ENCODE data around the gene TBC1D21.

The TBC1D21 gene

DNA sequence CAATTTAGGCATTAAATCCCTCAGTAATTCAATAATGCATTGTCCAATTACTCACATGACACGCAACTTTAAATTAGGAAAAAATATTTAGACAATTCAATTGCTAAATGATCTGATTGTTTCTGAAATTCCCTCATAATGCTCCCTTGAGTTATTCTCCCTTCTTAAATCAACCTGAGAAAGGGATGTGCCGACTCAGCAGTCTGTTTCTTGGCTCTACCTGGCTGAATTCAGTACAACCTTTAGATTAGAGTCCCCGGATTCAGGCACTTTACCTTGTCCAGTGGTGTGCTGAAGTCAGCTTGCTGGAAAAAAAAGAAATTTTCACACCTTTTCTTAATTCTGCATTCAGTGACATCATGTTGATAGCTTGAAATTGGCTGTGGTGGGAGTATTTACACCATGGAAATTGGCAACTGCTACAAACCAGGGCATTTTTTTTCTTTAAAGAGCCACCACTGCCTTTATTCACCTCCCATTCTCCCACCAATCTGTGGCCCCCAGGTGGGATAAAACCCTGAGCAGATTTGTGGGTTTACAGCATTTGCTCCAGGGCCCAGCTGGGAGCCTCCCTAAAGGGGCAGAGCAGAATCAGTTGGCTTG lies 32.0 kb downstream of the TBC1D21 start:
- H3K79me2 ChIP-seq (ENCODE audit: insufficient read depth, low read length) = no peaks in the 10 kb centered on the region
- H3K4me2 ChIP-seq (ENCODE audit: low read depth, low read length, poor library complexity, severe bottlenecking) = no peak overlapping the region
- H3K9ac ChIP-seq (ENCODE audit: low read depth, low read length, poor library complexity, severe bottlenecking) = no peak overlapping the region
- H4K20me1 ChIP-seq (ENCODE audit: insufficient read depth, low read length, poor library complexity, severe bottlenecking) = no peaks in the 10 kb centered on the region
- H3F3A ChIP-seq (ENCODE audit: low read depth) = no peaks in the 10 kb centered on the region
- no peaks in the 10 kb centered on the region for H3K9me2 ChIP-seq (replicated peaks; ENCODE audit: low read depth, low read length)
- H3K9me3 ChIP-seq (ENCODE audit: insufficient read depth, low read depth, low read length) = no peaks in the 10 kb centered on the region
- no peaks in the 10 kb centered on the region for H3K36me3 ChIP-seq (ENCODE audit: insufficient read depth, low read length)
- no peak for TF ChIP-seq CTCF (conservative IDR thresholded peaks at IDR 0.05; ENCODE audit: low read length)
- no peak for TF ChIP-seq EZH2phosphoT487 (IDR thresholded peaks at IDR 0.05; ENCODE audit: borderline replicate concordance)
- no peak overlapping the region for H3K4me3 ChIP-seq (ENCODE audit: low read length, poor library complexity, severe bottlenecking)
- no peak overlapping the region for H2AFZ ChIP-seq (ENCODE audit: low read length)
- peaks cover 16% of the 10 kb centered on the region for H3K4me1 ChIP-seq (ENCODE audit: insufficient read depth, low read length, poor library complexity, severe bottlenecking)
- H3K27me3 ChIP-seq (ENCODE audit: insufficient read depth, low read length, poor library complexity, severe bottlenecking) = no peaks in the 10 kb centered on the region

DNA sequence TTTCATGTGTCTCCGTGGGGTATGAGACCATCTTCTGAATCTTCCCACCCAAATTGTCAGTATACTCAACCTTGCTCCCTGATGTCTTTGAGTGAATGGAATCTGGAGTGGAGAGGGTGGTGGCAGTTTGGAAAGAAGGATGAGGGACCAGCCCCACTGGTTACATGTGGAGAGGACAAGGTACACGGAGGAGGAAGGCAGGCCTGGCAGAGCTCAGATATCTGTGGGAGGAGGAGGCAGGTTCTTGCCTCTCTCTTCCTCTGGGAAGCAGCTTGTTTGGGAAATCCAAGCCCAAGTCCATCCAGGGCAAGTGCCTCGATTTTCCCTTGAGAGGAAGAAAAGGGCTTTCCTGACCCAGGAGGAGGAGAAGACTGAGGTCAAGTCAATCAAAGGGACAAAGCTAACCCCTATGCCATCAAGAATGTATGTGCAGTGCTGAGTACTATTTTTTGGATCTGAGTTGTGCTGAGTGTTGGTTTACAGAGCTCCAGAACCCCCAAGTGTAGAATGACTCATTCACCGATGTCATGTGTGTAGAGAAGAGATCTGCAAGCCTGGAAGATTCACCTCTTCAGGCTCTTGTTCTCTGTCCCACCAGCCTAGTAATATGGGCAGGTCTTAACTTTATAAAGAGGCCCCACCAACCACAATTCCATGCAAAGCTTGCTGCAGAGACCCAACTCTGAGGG lies 33.1 kb downstream of the TBC1D21 start:
- no peak for TF ChIP-seq EZH2phosphoT487 (IDR thresholded peaks at IDR 0.05; ENCODE audit: borderline replicate concordance)
- no peak for TF ChIP-seq CTCF (conservative IDR thresholded peaks at IDR 0.05; ENCODE audit: low read length)
- no peaks in the 10 kb centered on the region for H3K79me2 ChIP-seq (ENCODE audit: insufficient read depth, low read length)
- no peaks in the 10 kb centered on the region for H3K9me2 ChIP-seq (replicated peaks; ENCODE audit: low read depth, low read length)
- H3K36me3 ChIP-seq (ENCODE audit: insufficient read depth, low read length) = no peaks in the 10 kb centered on the region
- peak overlapping the region; percentile 53; the same call in 1 of the 2 replicates for H2AFZ ChIP-seq (ENCODE audit: low read length)
- H3F3A ChIP-seq (ENCODE audit: low read depth) = no peaks in the 10 kb centered on the region
- H3K4me3 ChIP-seq (ENCODE audit: low read length, poor library complexity, severe bottlenecking) = no peak overlapping the region
- peaks cover 26% of the 10 kb centered on the region for H3K4me1 ChIP-seq (ENCODE audit: insufficient read depth, low read length, poor library complexity, severe bottlenecking)
- H4K20me1 ChIP-seq (ENCODE audit: insufficient read depth, low read length, poor library complexity, severe bottlenecking) = no peaks in the 10 kb centered on the region
- H3K27me3 ChIP-seq (ENCODE audit: insufficient read depth, low read length, poor library complexity, severe bottlenecking) = no peaks in the 10 kb centered on the region
- no peaks in the 10 kb centered on the region for H3K9me3 ChIP-seq (ENCODE audit: insufficient read depth, low read depth, low read length)
- no peak overlapping the region for H3K4me2 ChIP-seq (ENCODE audit: low read depth, low read length, poor library complexity, severe bottlenecking)
- H3K9ac ChIP-seq (ENCODE audit: low read depth, low read length, poor library complexity, severe bottlenecking) = no peak overlapping the region

- no peaks in the 10 kb centered on the region for H3K9me2 ChIP-seq (replicated peaks; ENCODE audit: low read depth, low read length)
- peaks cover 31% of the 10 kb centered on the region for H3K4me1 ChIP-seq (ENCODE audit: insufficient read depth, low read length, poor library complexity, severe bottlenecking)
- H3K4me3 ChIP-seq (ENCODE audit: low read length, poor library complexity, severe bottlenecking) = no peak overlapping the region
- peak overlapping the region; percentile 53 for H2AFZ ChIP-seq (ENCODE audit: low read length)
- H3F3A ChIP-seq (ENCODE audit: low read depth) = no peaks in the 10 kb centered on the region
- no peaks in the 10 kb centered on the region for H3K9me3 ChIP-seq (ENCODE audit: insufficient read depth, low read depth, low read length)
- no peak overlapping the region for H3K4me2 ChIP-seq (ENCODE audit: low read depth, low read length, poor library complexity, severe bottlenecking)
- H3K27me3 ChIP-seq (ENCODE audit: insufficient read depth, low read length, poor library complexity, severe bottlenecking) = no peaks in the 10 kb centered on the region
- H3K79me2 ChIP-seq (ENCODE audit: insufficient read depth, low read length) = no peaks in the 10 kb centered on the region
- no peak overlapping the region for H3K9ac ChIP-seq (ENCODE audit: low read depth, low read length, poor library complexity, severe bottlenecking)
- TF ChIP-seq CTCF (conservative IDR thresholded peaks at IDR 0.05; ENCODE audit: low read length) (no peak), EZH2phosphoT487 (IDR thresholded peaks at IDR 0.05; ENCODE audit: borderline replicate concordance) (no peak)
- H4K20me1 ChIP-seq (ENCODE audit: insufficient read depth, low read length, poor library complexity, severe bottlenecking) = no peaks in the 10 kb centered on the region
- no peaks in the 10 kb centered on the region for H3K36me3 ChIP-seq (ENCODE audit: insufficient read depth, low read length)
These were observed 33.7 kb downstream of the TBC1D21 start for GRCh38 chr15:73907035-73907408.
